ENCODE data around the gene IL31RA. TPM values are rescaled to one million over a fixed set of nuclear protein-coding genes. Genes with fewer than 3 reads are reported as not detected.
A peak's percentile ranks its signal among the peaks of the same experiment; 100 is the strongest.

IL31RA gene
- total RNA-seq, 1 donor from 2014 or later: 4.1 TPM

- no peak for DNase-seq
These were observed 52.1 kb downstream of the IL31RA start for GRCh38 chr5:55903121-55903701.

GRCh38 chr5:55904152-55904551 is 53.0 kb downstream of the IL31RA start:
- DNase-seq: no peak

GRCh38 chr5:55905251-55905650 is 54.1 kb downstream of the IL31RA start:
- DNase-seq: no peak

GRCh38 chr5:55907927-55908326 is 56.8 kb downstream of the IL31RA start:
- no peak for DNase-seq

- DNase-seq: no peak
These were observed 57.6 kb downstream of the IL31RA start for GRCh38 chr5:55908804-55909203.

GRCh38 chr5:55911784-55912653 is 60.9 kb downstream of the IL31RA start:
- no peak for DNase-seq

GRCh38 chr5:55913466-55914413 is 62.6 kb downstream of the IL31RA start:
- DNase-seq: no peak

- DNase-seq: no peak
These were observed 63.8 kb downstream of the IL31RA start for GRCh38 chr5:55914971-55915370.

- DNase-seq: peak; percentile 47
These were observed 64.6 kb downstream of the IL31RA start for GRCh38 chr5:55915783-55916182.

GRCh38 chr5:55916986-55917385 is 65.8 kb downstream of the IL31RA start:
- no peak for DNase-seq

- peak; percentile 24 for DNase-seq
These were observed 66.4 kb downstream of the IL31RA start for GRCh38 chr5:55917402-55918086.

- DNase-seq: no peak
These were observed 67.2 kb downstream of the IL31RA start for GRCh38 chr5:55918087-55919035.

- DNase-seq: no peak
These were observed 68.5 kb downstream of the IL31RA start for GRCh38 chr5:55919625-55920024.

- no peak for DNase-seq
These were observed 69.6 kb downstream of the IL31RA start for GRCh38 chr5:55920784-55921183.

GRCh38 chr5:55921617-55922016 is 70.5 kb downstream of the IL31RA start:
- no peak for DNase-seq

- peak; percentile 20 for DNase-seq
These were observed 72.1 kb downstream of the IL31RA start for GRCh38 chr5:55923177-55923771.

GRCh38 chr5:55923865-55924500 is 72.8 kb downstream of the IL31RA start:
- DNase-seq: no peak

- DNase-seq: no peak
These were observed 73.6 kb downstream of the IL31RA start for GRCh38 chr5:55924744-55925143.

- DNase-seq: no peak
These were observed 74.0 kb downstream of the IL31RA start for GRCh38 chr5:55925181-55925580.

- DNase-seq: no peak
These were observed 74.6 kb downstream of the IL31RA start for GRCh38 chr5:55925712-55926111.
